Right lobe of liver (tissue), 4 donors: Measurements from ENCODE around the gene ANXA11.

ENCODE experiments used
- CTCF ChIP-seq, 4 donors: fragments of 200-600 bp in 3 of 4; fragments of 450-650 bp in 1 of 4; IDR thresholded peaks; one replicate each; pipeline versions ENCODE4 v1.5.1 to v1.8.0; 2016 to 2022; ENCODE audit warnings: antibody characterized with exemption in 4 of 4, mild to moderate bottlenecking in 2 of 4
- POLR2A ChIP-seq: fragments of 450-650 bp; IDR thresholded peaks from one replicate; pipeline ENCODE4 v1.6.1; 2017; ENCODE audit warnings: antibody characterized with exemption, mild to moderate bottlenecking
- donor health status: DM: no; HTN: no; CAD: no.
- donor health status: DM: no; HTN: no; CAD: no.
- donor health status: DM: no; HTN: yes; CAD: no.

GRCh38 chr10:80167471-80168161, 37.7 kb downstream of the ANXA11 start:
- TF ChIP-seq CTCF (IDR thresholded peaks at IDR 0.05) = no peak
- TF ChIP-seq POLR2A = no peak
